H1 (cell line): ENCODE measurements around the gene LRRC32. TPM values are rescaled to one million over a fixed set of nuclear protein-coding genes. Genes with fewer than 3 reads are reported as not detected.

ENCODE experiments used
- CTCF ChIA-PET: fragments of 300-600 bp; sonication (Branson Sonifier 250); formaldehyde crosslinking; loops from one replicate; lab custom pipeline; 2021; ENCODE audit not compliant: partially characterized antibody; lab: Charles Lee
- POLR2A ChIA-PET: fragments of 300-600 bp; sonication (Branson Sonifier 250); formaldehyde crosslinking; loops from one replicate; lab custom pipeline; 2021; ENCODE audit warnings: inconsistent platforms; ENCODE audit not compliant: partially characterized antibody; lab: Charles Lee
- DNase-seq, 2 experiments: peaks; one replicate each; pipeline versions ENCODE4 v3.0.0 to v3.0.0-alpha.2; 2010 to 2022; ENCODE audit warnings: low spot score in 2 of 2, low read depth in 1 of 2, mixed read lengths in 1 of 2
- FAIRE-seq: peaks from 2 replicates; lab custom pipeline; 2011; peaks lifted over from hg19 to GRCh38; lab: Jason Lieb, UNC
- H2AFZ ChIP-seq: 2 replicates; pipeline ENCODE4 v1.8.1; 2012; ENCODE audit warnings: low read length, inconsistent platforms
- H2AK5ac ChIP-seq: 2 replicates; pipeline ENCODE4 v1.6.1; 2013; ENCODE audit warnings: low read depth, low read length
- H2BK120ac ChIP-seq: replicated peaks from 2 replicates; pipeline ENCODE3; 2013; ENCODE audit warnings: low read depth, low read length, inconsistent platforms
- H2BK12ac ChIP-seq: 2 replicates; pipeline ENCODE4 v1.6.1; 2013; ENCODE audit warnings: low read depth, low read length
- H2BK15ac ChIP-seq: 2 replicates; pipeline ENCODE4 v1.6.1; 2013; ENCODE audit warnings: low read length
- H2BK20ac ChIP-seq: 2 replicates; pipeline ENCODE4 v1.6.1; 2013; ENCODE audit warnings: low read length
- H2BK5ac ChIP-seq: 2 replicates; pipeline ENCODE4 v1.6.1; 2013; ENCODE audit warnings: low read depth, low read length
- H3K14ac ChIP-seq: 2 replicates; pipeline ENCODE4 v1.6.1; 2013; ENCODE audit warnings: inconsistent platforms; ENCODE audit not compliant: insufficient read length
- H3K18ac ChIP-seq: 2 replicates; pipeline ENCODE4 v1.6.1; 2013; ENCODE audit warnings: low read length; ENCODE audit errors: extremely low read depth
- H3K23ac ChIP-seq: 2 replicates; pipeline ENCODE4 v1.6.1; 2013; ENCODE audit warnings: inconsistent platforms; ENCODE audit not compliant: insufficient read length
- H3K23me2 ChIP-seq: 2 replicates; pipeline ENCODE4 v1.6.1; 2013; ENCODE audit warnings: low read depth, low read length
- H3K27ac ChIP-seq: 2 replicates; pipeline ENCODE4 v1.6.1; 2011; ENCODE audit warnings: low read depth, low read length, inconsistent platforms
- H3K27me3 ChIP-seq, 4 experiments: replicated peaks in 1 of 4; 1 replicate in 1 of 4; 2 replicates in 3 of 4; pipeline versions ENCODE4 v1.6.1 to v1.8.1; 2011 to 2013; ENCODE audit warnings: low read length in 3 of 4, mild to moderate bottlenecking in 3 of 4, inconsistent platforms in 2 of 4, mixed read lengths in 2 of 4, moderate library complexity in 1 of 4; ENCODE audit not compliant: control insufficient read depth in 3 of 4, insufficient read depth in 3 of 4; ENCODE audit errors: extremely low read depth in 1 of 4
- H3K36me3 ChIP-seq, 4 experiments: 2 replicates each; pipeline versions ENCODE4 v1.6.1 to v1.8.1; 2011 to 2013; ENCODE audit warnings: mild to moderate bottlenecking in 4 of 4, low read length in 3 of 4, moderate library complexity in 2 of 4, control low read depth in 1 of 4, inconsistent platforms in 1 of 4; ENCODE audit not compliant: insufficient read depth in 4 of 4, control insufficient read depth in 2 of 4
- H3K4ac ChIP-seq: replicated peaks from 2 replicates; pipeline ENCODE3; 2013; ENCODE audit warnings: low read length, low read depth, mixed read lengths, inconsistent platforms; ENCODE audit not compliant: insufficient read length
- H3K4me1 ChIP-seq, 4 experiments: replicated peaks in 1 of 4; 1 replicate in 1 of 4; 2 replicates in 3 of 4; pipeline versions ENCODE4 v1.6.1 to v1.8.1; 2011 to 2013; ENCODE audit warnings: low read length in 3 of 4, inconsistent platforms in 2 of 4, mixed read lengths in 1 of 4; ENCODE audit not compliant: insufficient read depth in 4 of 4, control insufficient read depth in 3 of 4
- H3K4me2 ChIP-seq, 2 experiments: 2 replicates each; pipeline versions ENCODE4 v1.6.1 to v1.8.1; 2011 to 2013; ENCODE audit warnings: low read depth in 2 of 2, low read length in 2 of 2, control low read depth in 1 of 2, inconsistent platforms in 1 of 2, mild to moderate bottlenecking in 1 of 2; ENCODE audit not compliant: insufficient read depth in 1 of 2
- H3K4me3 ChIP-seq, 4 experiments: fragments of 200-600, 300-600 bp in 1 of 4; sonication (generic), shearing (Covaris generic), sonication (Bioruptor Twin) in 1 of 4; 2 replicates each; pipeline versions ENCODE4 v1.5.1 to v1.8.1; 2011 to 2016; ENCODE audit warnings: low read length in 4 of 4, low read depth in 3 of 4, control low read depth in 2 of 4, inconsistent platforms in 2 of 4, mild to moderate bottlenecking in 2 of 4, mixed read lengths in 1 of 4, moderate library complexity in 1 of 4; ENCODE audit not compliant: insufficient read depth in 2 of 4; ENCODE audit errors: extremely low read depth in 1 of 4
- H3K56ac ChIP-seq: replicated peaks from 2 replicates; pipeline ENCODE3; 2013; ENCODE audit warnings: low read depth, mild to moderate bottlenecking, mixed read lengths, low read length, inconsistent platforms; ENCODE audit not compliant: insufficient read length
- H3K79me1 ChIP-seq: 2 replicates; pipeline ENCODE4 v1.6.1; 2013; ENCODE audit warnings: low read depth, low read length, control low read depth
- H3K79me2 ChIP-seq, 2 experiments: 2 replicates each; pipeline versions ENCODE4 v1.6.1 to v1.8.1; 2012 to 2013; ENCODE audit warnings: low read length in 2 of 2, mild to moderate bottlenecking in 2 of 2, inconsistent platforms in 1 of 2; ENCODE audit not compliant: insufficient read depth in 2 of 2, control insufficient read depth in 1 of 2
- H3K9ac ChIP-seq, 4 experiments: replicated peaks in 1 of 4; 1 replicate in 1 of 4; 2 replicates in 3 of 4; pipeline versions ENCODE4 v1.6.1 to v1.8.1; 2011 to 2013; ENCODE audit warnings: low read depth in 3 of 4, low read length in 3 of 4, control low read depth in 2 of 4, mild to moderate bottlenecking in 2 of 4, moderate library complexity in 2 of 4, inconsistent platforms in 1 of 4; ENCODE audit errors: extremely low read depth in 1 of 4
- H3K9me3 ChIP-seq, 2 experiments: 2 replicates each; pipeline versions ENCODE4 v1.6.1 to v1.8.1; 2012 to 2013; ENCODE audit warnings: mild to moderate bottlenecking in 2 of 2, moderate library complexity in 2 of 2, control low read depth in 1 of 2, inconsistent platforms in 1 of 2, low read depth in 1 of 2, low read length in 1 of 2, mixed read lengths in 1 of 2; ENCODE audit not compliant: insufficient read depth in 2 of 2
- H4K20me1 ChIP-seq, 2 experiments: replicated peaks in 1 of 2; 2 replicates each; pipeline versions ENCODE3 to v1.8.1; 2011 to 2013; ENCODE audit warnings: inconsistent platforms in 2 of 2, low read length in 2 of 2, mild to moderate bottlenecking in 1 of 2; ENCODE audit not compliant: insufficient read depth in 2 of 2, control insufficient read depth in 1 of 2
- H4K5ac ChIP-seq: 2 replicates; pipeline ENCODE4 v1.6.1; 2013; ENCODE audit warnings: low read length, low read depth, mixed read lengths, inconsistent platforms; ENCODE audit not compliant: insufficient read length
- H4K8ac ChIP-seq: 2 replicates; pipeline ENCODE4 v1.8.0; 2013; ENCODE audit warnings: mild to moderate bottlenecking, moderate library complexity, low read length, inconsistent platforms; ENCODE audit not compliant: insufficient read depth; ENCODE audit errors: extremely low read depth
- H4K91ac ChIP-seq: replicated peaks from 2 replicates; pipeline ENCODE3; 2013; ENCODE audit warnings: low read length, mixed read lengths, inconsistent platforms; ENCODE audit not compliant: insufficient read length
- CBX5 ChIP-seq: fragments of 300-800, 300-1000 bp; sonication (generic); IDR thresholded peaks from 2 replicates; pipeline ENCODE4 v1.7.1; 2016; ENCODE audit warnings: antibody characterized with exemption, low read length, low read depth
- EGR1 ChIP-seq: IDR thresholded peaks from 2 replicates; pipeline ENCODE4 v1.6.1; 2011; ENCODE audit warnings: low read depth, low read length, borderline replicate concordance
- FOSL1 ChIP-seq: IDR thresholded peaks from 2 replicates; pipeline ENCODE4 v1.6.1; 2011; ENCODE audit warnings: mild to moderate bottlenecking, low read depth, low read length, moderate library complexity; ENCODE audit not compliant: insufficient read depth
- JUND ChIP-seq: IDR thresholded peaks from 2 replicates; pipeline ENCODE4 v1.6.1; 2011; ENCODE audit warnings: mild to moderate bottlenecking, improper control_type of control experiment, low read length
- KDM4A ChIP-seq: IDR thresholded peaks from one replicate; pipeline ENCODE4 v1.7.1; 2012; ENCODE audit warnings: low read depth, mild to moderate bottlenecking, moderate library complexity, low read length, inconsistent platforms; ENCODE audit not compliant: severe bottlenecking
- RAD21 ChIP-seq, 2 experiments: IDR thresholded peaks in 1 of 2; conservative IDR thresholded peaks in 1 of 2; 2 replicates each; pipeline ENCODE4 v1.6.1; 2011; ENCODE audit warnings: low read depth in 2 of 2, low read length in 2 of 2, improper control_type of control experiment in 1 of 2, inconsistent platforms in 1 of 2, mild to moderate bottlenecking in 1 of 2, moderate library complexity in 1 of 2
- WGBS, 2 experiments: shearing (Covaris generic) in 1 of 2; methylation state at CpG; one replicate each; pipeline versions ENCODE4 v1.1.6 to v1.1.7; 2013 to 2015; ENCODE audit warnings: low lambda C conversion rate in 2 of 2, mixed read lengths in 2 of 2, inconsistent platforms in 1 of 2, low coverage in 1 of 2, missing lambda C conversion rate in 1 of 2; ENCODE audit not compliant: insufficient replicate concordance in 2 of 2, insufficient coverage in 1 of 2, insufficient read length in 1 of 2; ENCODE audit errors: extremely low coverage in 1 of 2, missing lambda C conversion rate in 1 of 2; 5-methylcytosine and 5-hydroxymethylcytosine counted together
- polyA plus RNA-seq, 7 experiments: library from polyadenylated mRNA; depleted of rRNA in 3 of 7; stranded (reverse) in 5 of 7; unstranded in 2 of 7; fragments of >200 nt in 5 of 7; fragments of 200-250 nt in 2 of 7; gene quantifications; 1 replicate in 5 of 7; 2 replicates in 1 of 7; 4 replicates in 1 of 7; pipeline versions ENCODE4 v1.2.1 to v1.2.3, GENCODE V29; 2011 to 2013; ENCODE audit warnings: missing spikeins in 2 of 7, mixed read lengths in 2 of 7
- total RNA-seq: library from RNA; stranded (reverse); fragmentation: NEBNext Ultra II Directional; extraction: Animal tissue kit (Norgen Biotek cat#: 25700); gene quantifications from 2 replicates; pipeline ENCODE4 v1.2.1, GENCODE V29; 2021
- TF ChIP-seq, protein P1 (sequence below): IDR thresholded peaks from 2 replicates; pipeline ENCODE4 v1.6.1; 2012; ENCODE audit warnings: low read length, inconsistent platforms
- TF ChIP-seq, protein P2 (sequence below): IDR thresholded peaks from 2 replicates; pipeline ENCODE4 v1.6.1; 2012; ENCODE audit warnings: inconsistent platforms

LRRC32 gene
- total and polyA plus RNA-seq, 2 of the 8 experiments (the other 6 are each of a cell fraction or from before 2014, with no cell fraction given): 0.99 to 1.9 TPM

DNA sequence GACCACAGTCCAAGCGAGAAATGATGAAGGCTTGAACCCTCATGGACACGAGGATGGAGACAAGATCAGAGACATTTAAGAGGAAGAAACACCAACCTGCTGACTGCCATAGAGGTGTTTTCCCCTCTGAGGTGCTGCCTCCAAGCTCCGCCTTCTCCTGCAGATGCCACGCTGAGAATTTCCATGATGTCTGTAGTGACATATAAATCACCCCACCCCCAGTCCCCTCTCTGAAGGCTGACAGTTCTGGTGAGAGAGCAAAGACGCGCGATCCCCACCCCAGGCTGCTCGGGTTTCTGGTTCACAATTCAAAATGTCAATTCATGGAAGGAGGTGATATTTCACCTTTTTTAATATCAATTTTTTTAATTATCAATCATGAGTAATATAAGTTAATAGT is 28.2 kb downstream of the LRRC32 start:
- peaks cover 4 to 10% of the 10 kb centered on the region in 2 experiments; a peak in 3 of 4 replicates for H3K9me3 ChIP-seq
- H3K79me2 ChIP-seq: no peaks in the 10 kb centered on the region
- no peak overlapping the region for H3K56ac ChIP-seq
- ChIA-PET CTCF (no interaction called here), POLR2A (no interaction called here)
- no peaks in the 10 kb centered on the region for H3K79me1 ChIP-seq
- 77% methylated on average over 8 of the region's 8 CpGs; no CpG with 5 or more reads in 1 of the 2 experiments for WGBS, 2 experiments
- no peak for DNase-seq
- TF ChIP-seq EGR1: no peak
- TF ChIP-seq JUND: no peak
- TF ChIP-seq, protein P1, sequence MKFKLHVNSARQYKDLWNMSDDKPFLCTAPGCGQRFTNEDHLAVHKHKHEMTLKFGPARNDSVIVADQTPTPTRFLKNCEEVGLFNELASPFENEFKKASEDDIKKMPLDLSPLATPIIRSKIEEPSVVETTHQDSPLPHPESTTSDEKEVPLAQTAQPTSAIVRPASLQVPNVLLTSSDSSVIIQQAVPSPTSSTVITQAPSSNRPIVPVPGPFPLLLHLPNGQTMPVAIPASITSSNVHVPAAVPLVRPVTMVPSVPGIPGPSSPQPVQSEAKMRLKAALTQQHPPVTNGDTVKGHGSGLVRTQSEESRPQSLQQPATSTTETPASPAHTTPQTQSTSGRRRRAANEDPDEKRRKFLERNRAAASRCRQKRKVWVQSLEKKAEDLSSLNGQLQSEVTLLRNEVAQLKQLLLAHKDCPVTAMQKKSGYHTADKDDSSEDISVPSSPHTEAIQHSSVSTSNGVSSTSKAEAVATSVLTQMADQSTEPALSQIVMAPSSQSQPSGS: no peak
- no peak for TF ChIP-seq RAD21 (IDR thresholded peaks at IDR 0.05 in 1 of 2, conservative IDR thresholded peaks at IDR 0.05 in 1 of 2; ENCODE audit: low read depth in 2 of 2, low read length in 2 of 2)
- TF ChIP-seq KDM4A: no peak
- TF ChIP-seq CBX5: no peak
- TF ChIP-seq, protein P2, sequence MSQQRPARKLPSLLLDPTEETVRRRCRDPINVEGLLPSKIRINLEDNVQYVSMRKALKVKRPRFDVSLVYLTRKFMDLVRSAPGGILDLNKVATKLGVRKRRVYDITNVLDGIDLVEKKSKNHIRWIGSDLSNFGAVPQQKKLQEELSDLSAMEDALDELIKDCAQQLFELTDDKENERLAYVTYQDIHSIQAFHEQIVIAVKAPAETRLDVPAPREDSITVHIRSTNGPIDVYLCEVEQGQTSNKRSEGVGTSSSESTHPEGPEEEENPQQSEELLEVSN: no peak
- TF ChIP-seq FOSL1: no peak
- H3K23ac ChIP-seq: no peak overlapping the region
- no peaks in the 10 kb centered on the region for H3K27me3 ChIP-seq
- no peak overlapping the region for H2BK12ac ChIP-seq
- H3K27ac ChIP-seq: no peak overlapping the region
- no peaks in the 10 kb centered on the region for H3K36me3 ChIP-seq
- H4K91ac ChIP-seq: no peak overlapping the region
- H3K9ac ChIP-seq: no peak overlapping the region
- H3K23me2 ChIP-seq: no peaks in the 10 kb centered on the region
- no peak overlapping the region for H3K14ac ChIP-seq
- no peak overlapping the region for H2AK5ac ChIP-seq
- no peak overlapping the region for H3K4ac ChIP-seq
- no peak overlapping the region for H3K4me2 ChIP-seq
- FAIRE-seq: no peak
- no peaks in the 10 kb centered on the region for H4K20me1 ChIP-seq
- no peak overlapping the region for H2BK15ac ChIP-seq
- H3K4me3 ChIP-seq: no peak overlapping the region
- H2BK120ac ChIP-seq: no peak overlapping the region
- no peak overlapping the region for H3K18ac ChIP-seq
- H2BK5ac ChIP-seq: no peak overlapping the region
- H2AFZ ChIP-seq: no peak overlapping the region
- no peaks in the 10 kb centered on the region for H3K4me1 ChIP-seq
- H2BK20ac ChIP-seq: no peak overlapping the region
- no peak overlapping the region for H4K8ac ChIP-seq
- no peak overlapping the region for H4K5ac ChIP-seq
